Measurements from ENCODE around the gene MTARC2. TPM values are rescaled to one million over a fixed set of nuclear protein-coding genes. Genes with fewer than 3 reads are reported as not detected.

MTARC2 gene
- polyA plus RNA-seq, 1 donor from 2014 or later, result not detected

DNA sequence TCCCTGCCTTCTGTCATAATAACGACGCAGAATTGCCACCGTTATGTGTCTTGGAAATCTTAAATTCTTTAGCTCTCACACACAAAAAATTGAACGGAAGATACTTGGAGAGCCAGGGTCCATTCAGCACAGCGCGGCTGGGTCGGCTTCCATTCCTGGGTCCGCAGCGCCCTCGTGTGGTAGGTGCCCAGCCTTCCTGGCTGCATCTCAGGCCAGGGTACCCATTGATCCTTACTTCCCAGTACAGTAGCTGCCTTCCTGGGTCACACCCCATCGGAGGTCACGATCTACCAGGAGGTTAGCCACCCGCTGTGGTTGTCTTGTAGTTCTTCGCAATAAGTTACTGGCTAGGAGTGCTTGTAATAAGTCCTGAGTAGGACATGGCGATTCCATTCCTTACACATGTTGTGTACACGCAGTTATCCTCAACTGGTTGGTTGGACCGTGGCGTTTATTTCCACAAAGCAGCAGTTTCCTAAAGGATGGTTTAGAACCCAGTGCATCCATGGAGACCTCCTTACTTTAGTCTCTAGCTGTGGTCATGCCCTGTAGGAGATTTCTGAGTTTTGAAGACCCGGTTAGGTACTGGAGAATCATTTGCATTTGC lies 28.7 kb downstream of the MTARC2 start:
- no peak overlapping the region for H2AFZ ChIP-seq (ENCODE audit: low read depth, low read length)
- H3K79me2 ChIP-seq (replicated peaks; ENCODE audit: insufficient read depth, low read length), result no peaks in the 10 kb centered on the region
- H3K27ac ChIP-seq (ENCODE audit: low read length), result no peak overlapping the region
- H3K9ac ChIP-seq (ENCODE audit: low read length), result no peak overlapping the region
- H3K36me3 ChIP-seq (ENCODE audit: insufficient read depth, low read length), result no peaks in the 10 kb centered on the region
- H3K27me3 ChIP-seq (ENCODE audit: insufficient read depth, low read depth, low read length), result no peaks in the 10 kb centered on the region
- no peak overlapping the region for H3K4me3 ChIP-seq (ENCODE audit: low read length)
- no peaks in the 10 kb centered on the region for H3K9me3 ChIP-seq (ENCODE audit: low read length)
- no peaks in the 10 kb centered on the region for H3F3A ChIP-seq (ENCODE audit: insufficient read depth, low read length, poor library complexity, severe bottlenecking)
- H3K4me2 ChIP-seq (ENCODE audit: low read length), result no peak overlapping the region
- TF ChIP-seq EZH2 (IDR thresholded peaks at IDR 0.05; ENCODE audit: borderline replicate concordance, insufficient read depth, low read length, poor library complexity, severe bottlenecking), result no peak
- no peak for TF ChIP-seq MXI1 (conservative IDR thresholded peaks at IDR 0.05; ENCODE audit: poor library complexity, severe bottlenecking)
- TF ChIP-seq, protein P1, sequence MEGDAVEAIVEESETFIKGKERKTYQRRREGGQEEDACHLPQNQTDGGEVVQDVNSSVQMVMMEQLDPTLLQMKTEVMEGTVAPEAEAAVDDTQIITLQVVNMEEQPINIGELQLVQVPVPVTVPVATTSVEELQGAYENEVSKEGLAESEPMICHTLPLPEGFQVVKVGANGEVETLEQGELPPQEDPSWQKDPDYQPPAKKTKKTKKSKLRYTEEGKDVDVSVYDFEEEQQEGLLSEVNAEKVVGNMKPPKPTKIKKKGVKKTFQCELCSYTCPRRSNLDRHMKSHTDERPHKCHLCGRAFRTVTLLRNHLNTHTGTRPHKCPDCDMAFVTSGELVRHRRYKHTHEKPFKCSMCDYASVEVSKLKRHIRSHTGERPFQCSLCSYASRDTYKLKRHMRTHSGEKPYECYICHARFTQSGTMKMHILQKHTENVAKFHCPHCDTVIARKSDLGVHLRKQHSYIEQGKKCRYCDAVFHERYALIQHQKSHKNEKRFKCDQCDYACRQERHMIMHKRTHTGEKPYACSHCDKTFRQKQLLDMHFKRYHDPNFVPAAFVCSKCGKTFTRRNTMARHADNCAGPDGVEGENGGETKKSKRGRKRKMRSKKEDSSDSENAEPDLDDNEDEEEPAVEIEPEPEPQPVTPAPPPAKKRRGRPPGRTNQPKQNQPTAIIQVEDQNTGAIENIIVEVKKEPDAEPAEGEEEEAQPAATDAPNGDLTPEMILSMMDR (IDR thresholded peaks at IDR 0.05; ENCODE audit: poor library complexity, severe bottlenecking), result peak; percentile 79
- TF ChIP-seq POLR2AphosphoS5 (IDR thresholded peaks at IDR 0.05), result no peak
- TF ChIP-seq SMC3 (conservative IDR thresholded peaks at IDR 0.05; ENCODE audit: poor library complexity), result peak; percentile 84
- peak; percentile 88 for TF ChIP-seq RAD21 (conservative IDR thresholded peaks at IDR 0.05)
- TF ChIP-seq EP300 (conservative IDR thresholded peaks at IDR 0.05; ENCODE audit: poor library complexity, severe bottlenecking), result no peak
- no peak for TF ChIP-seq TAF1 (IDR thresholded peaks at IDR 0.05; ENCODE audit: low read depth)
- no peaks in the 10 kb centered on the region for H4K20me1 ChIP-seq (ENCODE audit: insufficient read depth)
- no peaks in the 10 kb centered on the region for H3K9me2 ChIP-seq (ENCODE audit: insufficient read depth, low read length)

DNA sequence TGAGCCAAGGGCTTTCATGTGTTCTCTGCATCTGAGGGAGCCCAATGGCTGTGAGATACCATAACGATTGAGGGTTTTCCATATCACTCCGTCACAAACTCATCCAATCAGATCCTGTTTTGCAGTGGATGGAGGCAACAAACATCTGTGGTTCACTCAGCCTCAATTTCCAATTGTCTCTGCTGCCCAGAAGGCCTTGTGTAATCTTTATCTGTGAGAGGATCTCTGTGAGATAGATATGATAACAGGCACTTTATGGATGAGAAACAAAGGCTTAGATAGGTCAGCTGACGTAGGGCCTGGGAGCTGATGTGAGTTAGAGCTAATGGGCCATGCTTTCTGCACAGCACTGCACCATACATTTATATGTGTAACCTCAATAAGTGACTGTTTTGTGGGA lies 35.3 kb downstream of the MTARC2 start:
- no peak overlapping the region for H3K9ac ChIP-seq (ENCODE audit: low read length)
- TF ChIP-seq, protein P1 (IDR thresholded peaks at IDR 0.05; ENCODE audit: poor library complexity, severe bottlenecking), result no peak
- TF ChIP-seq SMC3 (conservative IDR thresholded peaks at IDR 0.05; ENCODE audit: poor library complexity) (no peak), POLR2AphosphoS5 (IDR thresholded peaks at IDR 0.05) (no peak), RAD21 (conservative IDR thresholded peaks at IDR 0.05) (no peak), TAF1 (IDR thresholded peaks at IDR 0.05; ENCODE audit: low read depth) (no peak), EP300 (conservative IDR thresholded peaks at IDR 0.05; ENCODE audit: poor library complexity, severe bottlenecking) (no peak), EZH2 (IDR thresholded peaks at IDR 0.05; ENCODE audit: borderline replicate concordance, insufficient read depth, low read length, poor library complexity, severe bottlenecking) (no peak)
- TF ChIP-seq, protein P2, sequence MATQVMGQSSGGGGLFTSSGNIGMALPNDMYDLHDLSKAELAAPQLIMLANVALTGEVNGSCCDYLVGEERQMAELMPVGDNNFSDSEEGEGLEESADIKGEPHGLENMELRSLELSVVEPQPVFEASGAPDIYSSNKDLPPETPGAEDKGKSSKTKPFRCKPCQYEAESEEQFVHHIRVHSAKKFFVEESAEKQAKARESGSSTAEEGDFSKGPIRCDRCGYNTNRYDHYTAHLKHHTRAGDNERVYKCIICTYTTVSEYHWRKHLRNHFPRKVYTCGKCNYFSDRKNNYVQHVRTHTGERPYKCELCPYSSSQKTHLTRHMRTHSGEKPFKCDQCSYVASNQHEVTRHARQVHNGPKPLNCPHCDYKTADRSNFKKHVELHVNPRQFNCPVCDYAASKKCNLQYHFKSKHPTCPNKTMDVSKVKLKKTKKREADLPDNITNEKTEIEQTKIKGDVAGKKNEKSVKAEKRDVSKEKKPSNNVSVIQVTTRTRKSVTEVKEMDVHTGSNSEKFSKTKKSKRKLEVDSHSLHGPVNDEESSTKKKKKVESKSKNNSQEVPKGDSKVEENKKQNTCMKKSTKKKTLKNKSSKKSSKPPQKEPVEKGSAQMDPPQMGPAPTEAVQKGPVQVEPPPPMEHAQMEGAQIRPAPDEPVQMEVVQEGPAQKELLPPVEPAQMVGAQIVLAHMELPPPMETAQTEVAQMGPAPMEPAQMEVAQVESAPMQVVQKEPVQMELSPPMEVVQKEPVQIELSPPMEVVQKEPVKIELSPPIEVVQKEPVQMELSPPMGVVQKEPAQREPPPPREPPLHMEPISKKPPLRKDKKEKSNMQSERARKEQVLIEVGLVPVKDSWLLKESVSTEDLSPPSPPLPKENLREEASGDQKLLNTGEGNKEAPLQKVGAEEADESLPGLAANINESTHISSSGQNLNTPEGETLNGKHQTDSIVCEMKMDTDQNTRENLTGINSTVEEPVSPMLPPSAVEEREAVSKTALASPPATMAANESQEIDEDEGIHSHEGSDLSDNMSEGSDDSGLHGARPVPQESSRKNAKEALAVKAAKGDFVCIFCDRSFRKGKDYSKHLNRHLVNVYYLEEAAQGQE (IDR thresholded peaks at IDR 0.05; ENCODE audit: borderline replicate concordance), result no peak

More for the DNA sequence above, 35.3 kb downstream of the MTARC2 start:
- no peaks in the 10 kb centered on the region for H3K79me2 ChIP-seq (replicated peaks; ENCODE audit: insufficient read depth, low read length)
- H3K27me3 ChIP-seq (ENCODE audit: insufficient read depth, low read depth, low read length), result peaks cover 13% of the 10 kb centered on the region
- no peak overlapping the region for H3K4me3 ChIP-seq (ENCODE audit: low read length)
- no peak overlapping the region for H3K4me2 ChIP-seq (ENCODE audit: low read length)
- no peaks in the 10 kb centered on the region for H3K36me3 ChIP-seq (ENCODE audit: insufficient read depth, low read length)
- no peaks in the 10 kb centered on the region for H4K20me1 ChIP-seq (ENCODE audit: insufficient read depth)
- H2AFZ ChIP-seq (ENCODE audit: low read depth, low read length), result no peak overlapping the region
- no peaks in the 10 kb centered on the region for H3K9me3 ChIP-seq (ENCODE audit: low read length)
- H3K9me2 ChIP-seq (ENCODE audit: insufficient read depth, low read length), result no peaks in the 10 kb centered on the region
- no peaks in the 10 kb centered on the region for H3F3A ChIP-seq (ENCODE audit: insufficient read depth, low read length, poor library complexity, severe bottlenecking)
- H3K27ac ChIP-seq (ENCODE audit: low read length), result no peak overlapping the region
